Esophagus squamous epithelium (tissue), 4 donors: ENCODE data around the gene LRRFIP2.
"Not testable (repeated sequence)": the region's sequence is repeated elsewhere in the genome, so short reads cannot be mapped to it uniquely, and the experiment has no call there.

Source experiments
- CTCF ChIP-seq, 6 experiments: fragments of 450-650 bp in 4 of 6; fragments of 200-600 bp in 2 of 6; sonication (generic) in 2 of 6; IDR thresholded peaks; one replicate each; pipeline ENCODE4 v1.5.1; 2016 to 2019; ENCODE audit warnings: antibody characterized with exemption in 6 of 6, mild to moderate bottlenecking in 4 of 6, moderate library complexity in 4 of 6
- POLR2A ChIP-seq, 4 donors: fragments of 450-650 bp; IDR thresholded peaks; one replicate each; pipeline ENCODE4 v1.6.1; 2017; ENCODE audit warnings: antibody characterized with exemption in 4 of 4, mild to moderate bottlenecking in 4 of 4, moderate library complexity in 3 of 4

GRCh38 chr3:37206041-37206440 lies 31.7 kb upstream of the LRRFIP2 start:
- not testable (repeated sequence) for TF ChIP-seq CTCF, POLR2A (IDR thresholded peaks at IDR 0.05)
